NOMO-1 treated with DMSO at 0.1 percent for 48 hours (cell line): Measurements from ENCODE around the gene ABI3.
"Not testable (repeated sequence)": the region's sequence is repeated elsewhere in the genome, so short reads cannot be mapped to it uniquely, and the experiment has no call there.

Experiments
- DNase-seq: peaks from one replicate; lab custom pipeline; 2025; ENCODE audit not compliant: unreplicated experiment; lab: John Stamatoyannopoulos, UW

ABI3 gene, protein sequence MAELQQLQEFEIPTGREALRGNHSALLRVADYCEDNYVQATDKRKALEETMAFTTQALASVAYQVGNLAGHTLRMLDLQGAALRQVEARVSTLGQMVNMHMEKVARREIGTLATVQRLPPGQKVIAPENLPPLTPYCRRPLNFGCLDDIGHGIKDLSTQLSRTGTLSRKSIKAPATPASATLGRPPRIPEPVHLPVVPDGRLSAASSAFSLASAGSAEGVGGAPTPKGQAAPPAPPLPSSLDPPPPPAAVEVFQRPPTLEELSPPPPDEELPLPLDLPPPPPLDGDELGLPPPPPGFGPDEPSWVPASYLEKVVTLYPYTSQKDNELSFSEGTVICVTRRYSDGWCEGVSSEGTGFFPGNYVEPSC

DNA sequence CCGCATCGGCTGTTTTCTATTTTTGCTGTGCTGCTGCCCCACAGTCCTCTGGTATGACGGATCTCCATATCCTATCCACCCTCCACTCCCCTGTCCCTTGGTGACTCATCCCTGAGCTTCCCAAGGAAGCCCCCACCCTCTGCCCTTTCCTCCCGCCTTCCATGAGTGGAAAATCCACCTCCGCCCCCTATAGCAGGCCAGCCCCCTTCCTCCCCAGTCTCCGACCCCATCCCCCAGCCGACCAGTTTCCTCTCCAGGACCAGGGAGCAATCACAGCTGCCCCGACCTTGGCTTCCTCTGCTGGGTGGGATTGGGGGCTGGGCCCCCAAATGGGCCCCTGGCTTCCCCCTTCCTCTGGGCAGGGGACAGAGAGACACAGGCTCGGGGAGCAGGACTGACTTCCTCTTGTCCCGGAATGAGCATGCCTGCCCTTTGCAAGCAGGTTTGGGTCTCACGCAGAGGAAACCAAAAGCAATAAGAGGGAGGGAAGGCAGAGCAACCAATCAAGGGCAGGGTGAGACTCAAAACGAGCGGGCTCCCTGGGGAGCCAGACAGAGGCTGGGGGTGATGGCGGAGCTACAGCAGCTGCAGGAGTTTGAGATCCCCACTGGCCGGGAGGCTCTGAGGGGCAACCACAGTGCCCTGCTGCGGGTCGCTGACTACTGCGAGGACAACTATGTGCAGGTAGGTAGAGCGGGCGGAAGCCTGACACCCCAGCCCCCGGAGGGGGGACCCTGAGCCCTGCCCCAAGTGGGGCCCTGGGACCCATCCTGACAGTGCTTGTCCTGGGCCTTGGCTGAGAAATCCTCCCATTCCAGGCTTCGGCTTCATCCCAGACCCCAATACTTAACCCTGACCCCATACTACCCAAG, at the start of gene ABI3, which contains the start of gene GNGT2:
TSS of gene ABI3 (plus strand) at position 550 of the 872 bp plus-strand sequence. CDS start at position 568, 18 bp downstream.
TSS of gene GNGT2 (minus strand) at position 417 of the 872 bp plus-strand sequence. CDS start 3,152 bp downstream, outside the sequence.
- DNase-seq = peak; percentile 52

DNA sequence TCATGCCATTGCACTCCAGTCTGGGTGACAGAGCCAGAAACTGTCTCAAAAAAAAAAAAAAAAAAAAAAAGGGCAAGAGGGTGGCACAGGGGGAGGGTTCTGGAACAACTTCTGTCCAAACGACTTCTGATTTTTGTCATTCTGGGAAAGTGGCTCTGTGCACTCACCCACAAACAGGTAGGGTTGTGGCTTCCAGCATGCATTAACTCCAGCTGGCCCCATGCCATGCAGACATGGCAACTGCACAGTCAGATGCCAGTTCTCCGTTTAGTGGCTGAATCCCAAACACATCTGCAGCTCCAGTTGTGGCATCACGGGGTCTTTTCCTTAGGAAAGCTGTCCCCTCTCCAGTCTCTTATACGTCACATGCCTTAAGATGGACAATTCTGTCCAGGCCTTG, 47.6 kb upstream of the ABI3 start:
- no peak for DNase-seq

DNA sequence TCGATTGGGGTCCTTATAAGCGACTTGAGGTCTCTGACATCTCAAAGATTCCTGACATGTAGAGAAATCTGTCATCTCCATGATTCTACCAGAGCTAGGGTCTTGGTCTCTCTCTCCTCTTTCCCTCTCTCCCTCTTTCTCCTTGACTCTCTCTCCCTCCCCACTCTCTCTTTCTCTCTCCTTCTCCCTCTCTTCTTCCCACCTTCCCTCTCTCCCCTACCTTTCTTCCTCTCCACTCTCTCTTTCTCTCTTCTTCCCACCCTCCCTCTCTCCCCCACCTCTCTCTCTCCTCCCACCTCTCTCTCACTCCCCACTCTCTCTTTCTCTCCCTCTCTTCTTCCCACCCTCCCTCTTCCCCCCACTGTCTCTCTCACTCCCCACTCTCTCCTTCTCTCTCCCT, 45.4 kb upstream of the ABI3 start:
- no peak for DNase-seq

DNA sequence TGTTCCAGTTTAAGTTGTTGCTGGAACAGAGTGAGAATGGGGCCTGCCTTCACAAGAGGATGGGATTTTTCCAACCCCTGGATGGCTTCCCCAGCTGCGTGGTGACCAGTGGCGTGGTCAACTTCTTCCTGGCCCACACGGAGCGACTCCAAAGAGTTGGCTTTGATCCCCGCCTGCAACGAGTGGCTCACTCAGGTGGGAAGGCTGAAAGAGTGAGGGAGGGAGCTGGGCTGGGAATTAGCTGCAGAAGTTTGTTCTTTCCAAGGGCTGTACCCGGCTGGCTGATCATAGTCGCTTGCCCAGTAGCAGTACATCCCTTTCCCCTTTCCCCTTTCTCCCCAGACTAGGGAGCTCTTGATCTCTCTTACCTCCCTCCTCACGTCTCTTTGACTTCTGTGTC, 41.8 kb upstream of the ABI3 start:
- no peak for DNase-seq

DNA sequence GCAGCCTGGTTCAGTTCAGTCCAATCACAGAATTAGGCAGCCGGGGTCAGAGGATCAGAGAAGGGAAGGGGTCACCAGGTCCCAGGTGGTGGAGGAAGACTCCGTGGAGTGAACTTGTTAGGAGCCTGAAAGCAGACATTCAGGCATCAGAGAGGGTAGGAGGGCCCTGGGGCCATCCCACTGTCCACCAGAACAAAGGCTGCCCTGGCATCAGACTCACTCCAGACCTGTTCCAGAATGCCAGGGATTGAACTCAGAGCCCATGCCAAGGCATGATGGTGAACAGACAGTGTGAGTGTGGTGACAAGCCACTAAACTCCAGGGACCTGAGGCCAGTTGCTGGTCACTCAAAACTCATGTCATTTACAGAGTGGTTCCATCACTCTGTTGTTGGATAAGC, 40.3 kb upstream of the ABI3 start:
- DNase-seq = no peak

DNA sequence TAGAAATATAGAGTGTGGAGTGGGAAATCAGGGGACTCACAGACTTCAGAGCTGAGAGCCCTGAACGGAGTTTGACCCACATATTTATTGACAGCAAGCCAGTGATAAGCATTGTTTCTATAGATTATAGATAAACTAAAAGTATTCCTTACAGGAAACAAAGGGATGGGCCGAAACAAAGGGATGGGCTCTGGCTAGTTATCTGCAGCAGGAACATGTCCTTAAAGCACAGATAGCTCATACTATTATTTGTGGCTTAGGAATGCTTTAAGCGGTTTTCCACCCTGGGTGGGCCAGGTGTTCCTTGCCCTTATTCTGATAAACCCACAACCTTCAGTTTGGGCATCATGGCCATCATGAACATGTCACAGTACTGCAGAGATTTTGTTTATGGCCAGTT, 39.8 kb upstream of the ABI3 start:
- DNase-seq = not testable (repeated sequence)

DNA sequence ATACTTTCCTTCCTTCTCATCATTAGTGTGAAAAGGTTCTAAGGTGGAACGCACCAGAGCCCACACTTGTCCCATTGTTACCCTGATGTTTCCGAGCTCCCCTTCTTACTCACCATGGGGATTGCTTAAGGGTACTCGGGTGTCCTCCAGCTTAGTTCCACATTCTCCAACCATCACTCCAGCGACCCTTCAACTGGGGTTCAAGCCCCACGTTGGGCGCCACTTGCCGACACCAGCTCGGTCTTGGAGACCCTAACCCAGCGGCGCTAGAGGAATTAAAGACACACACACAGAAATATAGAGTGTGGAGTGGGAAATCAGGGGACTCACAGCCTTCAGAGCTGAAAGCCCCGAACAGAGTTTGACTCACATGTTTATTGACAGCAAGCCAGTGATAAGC, 34.5 kb upstream of the ABI3 start:
- not testable (repeated sequence) for DNase-seq

DNA sequence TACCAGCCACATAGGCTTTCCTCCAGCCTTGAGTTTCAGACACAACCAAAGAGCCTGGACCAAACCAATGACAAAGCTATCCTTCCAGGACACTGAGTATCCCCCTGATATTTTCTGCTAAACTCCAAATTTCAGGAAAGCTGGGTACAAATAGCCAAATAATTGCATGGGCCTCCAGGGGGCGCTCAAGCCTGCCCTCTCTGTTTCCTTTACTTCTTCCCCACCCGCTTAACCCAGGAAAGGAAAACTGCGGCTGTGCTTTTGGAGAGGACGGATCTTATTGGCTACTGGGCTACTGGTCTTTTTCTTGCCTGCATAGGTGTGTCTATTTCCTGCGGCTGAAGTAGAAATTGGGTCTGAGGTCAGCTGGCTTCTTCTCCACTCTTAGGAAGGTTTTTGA, 30.2 kb upstream of the ABI3 start:
- DNase-seq = peak; percentile 34

DNA sequence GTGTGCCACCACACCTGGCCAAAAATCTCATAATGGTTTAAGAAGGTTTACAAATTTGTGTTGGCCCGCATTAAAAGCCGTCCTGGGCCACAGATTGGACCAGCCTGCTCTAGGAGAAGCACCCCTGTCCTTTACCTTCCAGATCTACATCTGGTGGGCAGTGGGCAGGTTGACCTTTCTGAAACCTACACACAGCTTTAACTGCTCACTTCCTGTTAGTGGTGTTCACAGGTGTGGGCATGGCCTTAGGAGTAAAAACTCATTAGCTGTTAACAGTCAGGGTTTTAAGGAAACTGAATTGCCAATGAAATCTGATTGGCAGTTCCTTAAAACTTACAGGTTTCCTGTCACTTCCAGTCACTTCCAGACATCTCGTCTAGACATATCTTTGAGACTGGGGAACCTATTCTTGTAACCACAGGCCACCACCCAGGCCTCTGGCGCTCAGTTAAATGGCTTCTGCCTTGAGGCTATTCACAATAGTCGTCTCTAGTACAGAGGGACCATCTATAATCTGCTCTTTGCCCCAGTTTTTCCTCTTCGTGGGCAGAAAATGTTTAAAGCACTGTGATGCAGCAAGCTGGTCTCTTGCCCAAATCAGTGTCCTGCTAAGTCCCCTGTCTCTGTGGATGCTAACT, 29.4 kb upstream of the ABI3 start:
- no peak for DNase-seq

DNA sequence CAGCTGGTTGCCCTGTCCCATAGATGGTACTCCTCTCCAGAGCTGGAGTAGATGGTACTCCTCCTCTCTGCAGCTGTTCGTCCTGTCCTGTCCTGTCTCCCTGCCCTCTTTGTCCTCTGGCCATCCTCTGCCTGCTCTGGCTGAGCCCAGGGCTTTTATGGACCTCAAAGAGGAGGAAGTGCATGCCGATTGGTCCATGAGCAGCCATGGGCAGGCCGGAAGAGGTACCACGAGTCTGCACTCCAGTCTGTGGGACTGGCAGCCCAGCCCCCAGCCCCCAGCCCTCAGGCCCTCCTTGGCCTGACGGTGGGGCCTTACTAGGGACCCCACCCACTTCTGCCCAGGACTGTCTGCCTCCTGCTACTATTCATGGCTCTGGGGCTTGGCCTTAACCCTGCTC, 27.2 kb upstream of the ABI3 start:
- no peak for DNase-seq

DNA sequence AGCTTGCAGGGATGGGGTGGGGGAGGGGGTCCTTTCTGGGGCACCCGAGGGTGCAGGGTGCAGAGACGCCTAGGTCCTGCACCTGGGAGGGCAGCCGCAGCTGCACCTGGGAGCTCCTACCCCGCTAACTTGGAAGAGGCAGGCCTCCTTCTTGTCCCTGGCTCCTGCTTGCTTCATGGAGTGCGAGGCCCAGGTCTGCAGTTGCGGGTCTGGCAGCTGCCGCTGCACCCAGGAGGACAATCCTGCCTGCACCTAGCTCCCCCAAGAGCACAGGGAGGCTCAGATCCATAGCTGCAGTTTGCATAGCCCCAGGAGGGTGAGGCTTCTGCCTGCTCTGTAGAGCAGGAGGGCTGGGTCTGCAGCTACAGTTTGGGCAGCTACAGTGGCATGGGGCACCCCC, 26.7 kb upstream of the ABI3 start:
- no peak for DNase-seq

DNA sequence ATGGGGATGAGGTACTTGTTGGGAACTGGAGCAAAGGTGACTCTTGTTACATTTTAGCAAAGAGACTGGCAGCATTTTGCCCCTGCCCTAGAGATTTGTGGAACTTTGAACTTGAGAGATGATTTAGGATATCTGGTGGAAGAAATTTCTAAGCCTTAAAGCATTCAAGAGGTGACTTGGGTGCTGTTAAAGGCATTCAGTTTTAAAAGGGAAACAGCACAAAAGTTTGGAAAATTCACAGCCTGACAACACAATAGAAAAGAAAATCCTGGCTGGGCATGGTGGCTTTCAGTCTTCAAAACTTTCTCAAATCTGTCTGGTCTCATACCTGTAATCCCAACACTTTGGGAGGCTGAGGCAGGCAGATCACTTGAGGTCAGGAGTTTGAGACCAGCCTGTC, 26.0 kb upstream of the ABI3 start:
- not testable (repeated sequence) for DNase-seq

DNA sequence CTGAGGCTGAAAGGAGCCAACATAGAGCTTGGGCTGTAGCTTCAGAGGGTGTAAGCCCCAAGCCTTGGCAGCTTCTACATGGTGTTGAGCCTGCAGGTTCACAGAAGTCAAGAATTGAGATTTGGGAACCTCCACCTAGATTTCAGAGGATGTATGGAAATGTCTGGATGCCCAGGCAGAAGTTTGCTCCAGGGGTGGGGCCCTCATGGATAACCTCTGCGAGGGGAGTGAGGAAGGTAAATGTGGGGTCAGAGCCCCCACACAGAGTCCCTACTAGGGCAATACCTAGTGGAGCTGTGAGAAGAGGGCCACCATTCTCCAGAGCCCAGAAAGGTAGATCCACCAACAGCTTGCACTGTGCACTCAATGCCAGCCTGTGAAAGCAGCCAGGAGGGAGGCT, 25.1 kb upstream of the ABI3 start:
- not testable (repeated sequence) for DNase-seq

DNA sequence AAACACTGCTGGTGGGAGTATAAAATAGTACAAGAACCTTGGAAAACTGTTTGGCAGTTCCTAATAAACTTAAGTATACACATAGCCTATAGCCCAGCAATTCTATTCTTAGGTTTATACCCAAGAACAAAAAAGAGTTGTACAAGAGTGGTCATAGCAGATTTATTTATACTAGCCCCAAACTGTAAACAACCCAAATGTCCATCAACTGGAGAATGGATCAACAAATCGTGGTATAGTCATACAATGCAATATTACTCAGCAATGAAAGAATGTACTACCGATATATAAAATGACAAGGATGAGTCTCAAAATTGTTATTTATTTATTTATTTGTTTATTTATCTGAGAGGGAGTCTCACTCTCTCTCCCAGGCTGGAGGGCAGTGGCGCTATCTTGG, 23.2 kb upstream of the ABI3 start:
- no peak for DNase-seq

DNA sequence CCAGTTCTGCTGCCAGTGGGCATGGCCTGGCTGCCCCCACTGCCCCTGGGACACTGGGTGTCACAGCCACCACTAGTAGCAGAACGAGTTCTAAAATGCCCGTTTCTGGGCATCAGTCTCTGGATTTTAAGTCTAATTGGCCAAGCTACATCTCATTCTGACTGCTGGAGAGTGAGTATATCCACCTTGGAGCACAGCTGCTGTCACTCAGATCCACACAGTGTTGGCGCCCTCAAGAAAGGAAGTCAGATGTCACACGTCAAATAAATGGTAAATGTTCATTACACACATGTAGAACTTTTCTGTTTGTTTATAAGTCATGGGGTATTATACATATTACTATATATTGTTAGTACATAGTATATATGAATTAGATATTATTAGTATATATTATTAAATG, 19.6 kb upstream of the ABI3 start:
- DNase-seq = no peak

DNA sequence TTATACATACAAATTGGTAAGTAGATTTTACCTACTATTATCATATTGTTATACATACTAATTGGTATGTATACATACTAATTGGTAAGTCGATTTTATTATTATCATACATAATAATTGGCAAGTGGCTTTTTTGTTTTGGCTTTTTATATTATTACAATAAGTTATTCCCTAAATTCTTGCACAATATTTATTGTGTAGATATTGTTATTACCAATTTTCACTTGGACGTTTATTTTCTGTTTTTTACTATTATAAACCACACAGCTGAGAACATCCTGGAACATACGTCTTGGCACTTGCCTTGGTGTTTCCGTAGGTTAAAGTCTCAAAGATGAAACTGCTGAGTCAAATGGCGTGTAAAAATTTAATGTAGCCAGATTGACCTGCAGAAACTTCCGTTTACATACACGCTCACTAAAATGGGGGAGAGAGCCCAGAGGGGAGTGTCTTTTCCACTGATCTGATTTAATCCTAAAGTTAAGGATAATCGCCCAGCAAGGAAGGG, 19.0 kb upstream of the ABI3 start:
- DNase-seq = peak; percentile 80

DNA sequence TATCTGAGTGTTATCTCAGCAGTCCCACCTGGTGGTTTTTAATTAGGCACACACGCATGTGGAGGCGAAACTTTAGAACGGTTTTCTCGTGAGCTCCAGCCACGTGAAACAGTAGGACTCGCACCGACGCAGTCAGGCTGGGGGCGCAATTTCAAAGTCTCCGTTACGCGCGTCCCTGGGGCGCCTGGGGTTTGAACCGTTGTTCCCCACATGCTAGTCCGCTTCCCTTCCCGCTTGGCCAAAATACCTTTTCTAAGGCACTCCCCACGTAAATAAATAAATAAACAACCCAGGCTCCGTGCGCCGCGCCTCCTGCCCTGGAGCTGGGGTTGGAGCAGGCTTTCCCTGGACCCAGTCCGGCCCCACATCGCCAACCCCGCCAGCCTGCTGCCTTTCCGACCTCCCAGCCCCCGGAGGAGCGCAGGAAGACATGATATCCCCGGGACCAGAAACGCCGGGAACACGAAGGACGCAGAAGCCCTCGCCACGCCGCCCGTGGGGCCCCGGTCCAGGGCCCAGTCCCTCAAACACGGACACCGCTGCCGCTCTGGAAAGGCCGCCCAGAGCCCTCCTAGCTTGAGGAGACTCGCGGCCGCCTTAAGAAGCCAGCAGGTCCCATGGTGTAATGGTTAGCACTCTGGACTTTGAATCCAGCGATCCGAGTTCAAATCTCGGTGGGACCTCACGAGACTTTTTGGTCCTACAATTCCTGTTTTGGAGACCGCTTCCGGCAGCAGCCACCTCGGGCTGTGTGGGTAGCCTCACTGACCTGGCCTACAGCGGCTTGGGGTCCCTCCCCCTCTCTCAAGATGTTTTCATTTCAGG, 18.4 kb upstream of the ABI3 start:
- peak; percentile 95 for DNase-seq

DNA sequence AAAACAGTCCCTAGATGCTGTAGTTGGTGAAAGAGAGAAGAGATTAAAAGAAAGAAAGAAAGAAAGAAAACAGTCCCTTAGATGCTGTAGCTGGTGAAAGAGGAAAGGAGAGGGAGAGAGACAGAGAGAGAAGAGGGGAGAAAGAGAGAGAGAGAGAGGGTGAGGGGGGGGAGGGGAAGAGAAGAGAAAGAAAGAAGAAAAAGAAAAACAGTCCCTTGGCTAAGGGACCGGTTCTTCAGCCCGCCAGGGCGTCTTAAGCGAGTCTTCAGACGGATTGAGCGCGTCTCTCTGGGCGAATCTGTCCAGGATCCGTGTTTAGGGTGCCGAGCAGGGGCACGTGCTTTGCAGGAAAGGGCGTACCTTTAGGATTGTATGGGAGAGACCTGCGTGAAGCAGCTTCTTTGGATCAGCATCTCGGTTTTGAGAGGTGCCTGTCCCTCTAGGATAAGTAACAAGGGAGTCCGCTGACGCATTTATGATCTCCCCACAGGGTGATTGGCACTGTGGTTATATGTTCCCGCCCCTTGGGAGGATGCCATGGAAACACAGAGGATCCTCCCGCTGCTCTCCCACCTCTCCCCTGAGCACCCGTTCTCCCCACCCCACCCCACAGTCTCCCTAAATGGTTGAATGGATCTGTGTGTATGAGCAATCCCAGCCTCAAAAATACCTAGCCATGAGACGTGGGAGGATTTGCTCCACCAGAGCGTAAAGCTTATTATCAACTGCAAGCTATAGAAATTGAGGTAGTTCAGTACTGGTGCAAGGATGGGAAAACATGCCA, 16.8 kb upstream of the ABI3 start:
- DNase-seq = peak; percentile 53

DNA sequence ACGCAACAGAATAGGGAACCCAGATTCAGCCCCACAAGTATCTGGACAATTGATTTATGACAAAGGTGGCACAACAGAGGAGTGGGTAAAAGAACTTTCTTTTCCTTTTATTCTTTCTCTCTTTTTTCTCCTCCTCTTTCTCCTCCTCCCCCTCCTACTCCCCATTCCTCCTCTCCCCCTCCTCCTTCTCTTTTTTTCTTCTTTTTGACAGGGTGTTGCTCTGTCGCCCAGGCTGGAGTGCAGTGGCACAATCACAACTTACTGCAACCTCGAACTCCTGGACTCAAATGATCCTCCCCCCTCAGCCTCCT, 16.3 kb upstream of the ABI3 start:
- no peak for DNase-seq

DNA sequence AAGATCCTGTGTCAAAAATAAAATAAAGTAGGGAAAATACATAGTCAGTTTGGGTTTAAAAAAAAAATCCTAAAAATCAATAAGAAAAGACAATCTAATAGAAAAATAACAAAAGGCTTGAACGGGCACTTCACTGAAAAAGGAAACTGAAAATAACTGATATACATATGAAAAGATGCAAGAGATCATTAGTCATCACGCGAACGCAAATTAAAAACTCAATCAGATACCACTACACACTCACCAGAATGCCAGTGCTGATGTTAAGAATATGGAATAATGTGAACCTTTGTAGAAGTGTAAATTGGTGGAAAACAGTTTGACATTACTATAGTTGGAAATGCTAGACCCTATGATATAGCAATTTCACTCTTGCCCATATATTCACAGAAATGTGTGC, 14.8 kb upstream of the ABI3 start:
- DNase-seq = no peak
